Activated naive CD8-positive, alpha-beta T cell treated with anti-CD3 and anti-CD28 coated beads, Interleukin-2, amount 10 ng/mL, durations not matched to agents 7 days and 5 days (primary cell): ENCODE data around the gene TRAPPC2. TPM values are rescaled to one million over a fixed set of nuclear protein-coding genes. Genes with fewer than 3 reads are reported as not detected.
"Not testable (repeated sequence)": the region's sequence is repeated elsewhere in the genome, so short reads cannot be mapped to it uniquely, and the experiment has no call there.

ENCODE experiments used
- ATAC-seq: fragments of 150-1000 bp; cut with Tn5 transposase; one replicate; pipeline ENCODE4 v1.10.0; 2021; ENCODE audit warnings: low read depth, moderate library complexity
- POLR2A ChIA-PET: fragments of 350-600 bp; sonication (Branson Sonifier 250); formaldehyde crosslinking; loops from one replicate; lab custom pipeline; 2021; ENCODE audit warnings: antibody characterized with exemption; lab: Charles Lee
- DNase-seq: peaks from one replicate; pipeline ENCODE4 v3.0.0; 2021
- H3K27ac Mint-ChIP-seq: one replicate; pipeline ENCODE4 v1.8.0; 2022; ENCODE audit warnings: mild to moderate bottlenecking, mixed read lengths
- H3K27me3 Mint-ChIP-seq: one replicate; pipeline ENCODE4 v1.8.0; 2022; ENCODE audit warnings: mild to moderate bottlenecking, moderate library complexity, mixed read lengths
- H3K36me3 Mint-ChIP-seq: one replicate; pipeline ENCODE4 v1.8.0; 2021; ENCODE audit warnings: mild to moderate bottlenecking, mixed read lengths
- H3K4me1 Mint-ChIP-seq: one replicate; pipeline ENCODE4 v1.8.0; 2021; ENCODE audit warnings: mixed read lengths
- H3K4me3 Mint-ChIP-seq: one replicate; pipeline ENCODE4 v1.8.0; 2022; ENCODE audit warnings: mild to moderate bottlenecking, moderate library complexity, mixed read lengths
- H3K9me3 Mint-ChIP-seq: one replicate; pipeline ENCODE4 v1.8.0; 2021; ENCODE audit warnings: mixed read lengths
- total RNA-seq, 2 experiments: library from RNA; stranded (reverse); gene quantifications; one replicate each; pipeline ENCODE4 v1.2.3, GENCODE V29; 2021

Gene TRAPPC2
- total RNA-seq, 2 experiments from 2014 or later = 29.9 to 33.0 TPM

DNA sequence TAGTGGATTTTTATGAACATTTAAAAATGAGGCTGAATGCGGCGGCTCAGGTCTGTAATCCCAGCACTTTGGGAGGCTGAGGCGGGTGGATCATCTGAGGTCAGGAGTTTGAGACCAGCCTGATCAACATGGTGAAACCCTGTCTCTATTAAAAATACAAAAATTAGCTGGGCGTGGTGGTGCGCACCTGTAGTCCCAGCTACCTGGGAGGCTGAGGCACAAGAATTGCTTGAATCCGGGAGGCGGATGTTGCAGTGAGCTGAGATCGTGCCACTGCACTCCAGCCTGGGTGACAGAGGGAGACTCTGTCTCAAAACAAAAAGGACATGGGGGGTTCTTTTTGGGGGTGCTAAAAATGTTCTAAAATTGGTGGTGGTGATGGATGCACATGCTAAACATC is 64.7 kb downstream of the TRAPPC2 start:
- H3K27me3 Mint-ChIP-seq, POLR2A ChIA-PET, H3K36me3 Mint-ChIP-seq, ATAC-seq, H3K4me1 Mint-ChIP-seq, H3K27ac Mint-ChIP-seq, DNase-seq, H3K9me3 Mint-ChIP-seq, H3K4me3 Mint-ChIP-seq: not testable (repeated sequence)

DNA sequence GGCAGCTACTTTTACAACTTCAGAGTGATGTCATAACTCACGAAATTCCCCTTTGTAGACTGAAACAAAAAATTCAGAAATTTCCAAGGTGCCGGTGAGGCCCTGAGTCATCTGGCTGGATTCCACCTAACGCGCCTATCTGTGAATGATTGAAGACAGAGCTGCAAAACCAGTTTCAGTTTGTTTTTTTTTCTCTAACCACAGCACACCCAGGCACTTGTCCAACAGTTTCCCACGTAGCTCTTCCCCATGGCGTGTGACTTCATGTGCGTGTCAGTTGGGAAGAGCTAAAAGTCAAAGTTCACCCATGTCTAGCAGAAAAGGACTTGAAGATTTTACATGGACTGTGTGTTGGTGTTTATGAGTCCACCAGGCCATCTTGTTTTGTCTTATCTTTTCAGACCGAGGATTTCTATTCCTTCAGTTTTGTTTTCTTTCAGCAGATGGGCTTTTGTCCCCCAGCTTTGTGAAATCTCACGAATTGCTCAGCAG is 65.1 kb downstream of the TRAPPC2 start:
- Mint-ChIP-seq H3K4me3 (peak overlapping the region; percentile 28), H3K36me3 (no peaks in the 10 kb centered on the region), H3K4me1 (peaks cover 4% of the 10 kb centered on the region), H3K27ac (peak overlapping the region; percentile 56), H3K27me3 (no peaks in the 10 kb centered on the region), H3K9me3 (no peaks in the 10 kb centered on the region)
- no peak for ATAC-seq
- no peak for DNase-seq
- POLR2A ChIA-PET = no interaction called here

DNA sequence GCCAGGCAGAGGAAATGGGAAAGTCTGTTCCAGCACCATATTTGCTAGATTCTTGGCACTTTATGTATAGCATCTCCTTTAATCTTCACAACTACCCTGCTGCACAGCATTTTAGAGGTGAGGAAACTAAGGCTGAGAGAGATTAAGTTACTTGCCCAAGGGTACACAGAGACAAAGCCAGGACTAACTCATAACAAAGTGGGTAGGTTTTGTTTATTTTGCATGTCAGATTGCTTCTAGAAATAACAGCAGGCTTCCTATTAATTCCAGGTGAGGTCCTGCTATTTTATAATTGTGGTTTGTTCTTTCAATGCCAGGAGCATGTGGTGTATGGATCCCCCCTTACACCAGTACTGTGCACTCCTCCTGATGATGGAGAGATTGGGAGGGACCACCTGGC is 66.5 kb downstream of the TRAPPC2 start:
- POLR2A ChIA-PET = no interaction called here
- Mint-ChIP-seq H3K27ac (no peak overlapping the region), H3K27me3 (no peaks in the 10 kb centered on the region), H3K36me3 (no peaks in the 10 kb centered on the region), H3K9me3 (no peaks in the 10 kb centered on the region), H3K4me1 (peaks cover 4% of the 10 kb centered on the region), H3K4me3 (no peak overlapping the region)
- ATAC-seq (no peak), DNase-seq (no peak)

DNA sequence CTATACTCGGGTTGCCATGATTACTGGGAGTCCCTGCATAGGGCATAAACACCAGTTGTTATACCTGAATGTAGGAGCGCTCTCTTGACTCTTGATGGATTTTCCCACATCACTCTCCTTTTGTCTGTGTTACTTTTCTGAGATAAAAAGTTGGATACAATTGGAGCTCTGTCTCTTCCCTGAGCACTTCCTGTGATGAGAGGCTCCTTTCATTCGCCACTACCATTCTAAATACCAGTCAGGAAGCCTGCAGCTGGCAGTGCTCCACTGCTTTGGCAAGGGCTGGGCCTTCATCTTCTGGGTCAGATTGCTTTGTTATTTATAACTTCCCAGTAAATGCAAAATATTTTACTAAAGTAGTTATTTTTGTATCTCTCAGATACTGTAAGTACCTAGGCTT is 67.6 kb downstream of the TRAPPC2 start:
- no peaks in the 10 kb centered on the region for H3K36me3 Mint-ChIP-seq
- DNase-seq (no peak), ATAC-seq (no peak)
- POLR2A ChIA-PET = no interaction called here
- peaks cover 4% of the 10 kb centered on the region for H3K4me1 Mint-ChIP-seq
- no peak overlapping the region for H3K4me3 Mint-ChIP-seq
- H3K27me3 Mint-ChIP-seq = no peaks in the 10 kb centered on the region
- H3K27ac Mint-ChIP-seq = no peak overlapping the region
- no peaks in the 10 kb centered on the region for H3K9me3 Mint-ChIP-seq

DNA sequence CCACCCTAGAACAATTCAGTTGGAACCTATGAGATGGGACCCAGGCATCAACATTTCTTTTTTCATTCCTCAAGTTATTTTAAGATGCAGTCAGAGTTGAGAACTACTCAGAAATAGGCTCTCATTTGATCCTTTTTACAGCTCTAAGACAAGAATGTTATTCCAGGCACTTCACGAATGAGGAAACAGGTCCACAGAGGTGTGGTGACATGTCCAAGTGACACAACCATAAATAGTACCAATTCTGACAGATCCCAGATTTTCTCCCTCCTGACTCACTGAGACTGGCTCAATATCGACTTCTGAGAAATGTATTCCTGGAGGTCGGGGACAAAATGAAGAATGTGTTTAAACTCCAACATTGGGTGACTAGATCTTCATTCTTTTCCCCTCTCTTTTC is 70.4 kb downstream of the TRAPPC2 start:
- H3K27ac Mint-ChIP-seq = no peak overlapping the region

GRCh38 chrX:13662355-13662791 is 72.0 kb downstream of the TRAPPC2 start:
- no peaks in the 10 kb centered on the region for H3K9me3 Mint-ChIP-seq
- no peak overlapping the region for H3K4me3 Mint-ChIP-seq
- ATAC-seq = no peak
- no peak for DNase-seq
- H3K36me3 Mint-ChIP-seq = peaks cover 3% of the 10 kb centered on the region
- H3K27me3 Mint-ChIP-seq = no peaks in the 10 kb centered on the region
- POLR2A ChIA-PET = no interaction called here
- peaks cover 2% of the 10 kb centered on the region for H3K4me1 Mint-ChIP-seq
- H3K27ac Mint-ChIP-seq = no peak overlapping the region

More for the DNA sequence above, 70.4 kb downstream of the TRAPPC2 start:
- Mint-ChIP-seq H3K9me3 (no peaks in the 10 kb centered on the region), H3K36me3 (peaks cover 3% of the 10 kb centered on the region), H3K4me3 (no peak overlapping the region), H3K4me1 (no peaks in the 10 kb centered on the region), H3K27me3 (no peaks in the 10 kb centered on the region)
- DNase-seq (no peak), ATAC-seq (no peak)
- POLR2A ChIA-PET = no interaction called here

Other genes starting within 250 kb of the TRAPPC2 start
- 10 to 100 TPM; 17.6 to 18.1 TPM for gene EGFL6, start 165.0 kb downstream of the TRAPPC2 start, total RNA-seq
- 1 to 10 TPM; 6.2 TPM for gene TCEANC, start 81.5 kb downstream of the TRAPPC2 start, total RNA-seq
- 10 to 100 TPM; 13.4 to 18.3 TPM for gene RAB9A, start 45.5 kb downstream of the TRAPPC2 start, total RNA-seq
- gene OFD1, start 128 bp upstream of the TRAPPC2 start, total RNA-seq = 10 to 100 TPM; 84.9 to 86.1 TPM
- not detected for gene GPM6B, start 82.5 kb upstream of the TRAPPC2 start, total RNA-seq